ENCODE data around the gene NTN4. TPM values are rescaled to one million over a fixed set of nuclear protein-coding genes. Genes with fewer than 3 reads are reported as not detected.
"Not testable (repeated sequence)": the region's sequence is repeated elsewhere in the genome, so short reads cannot be mapped to it uniquely, and the experiment has no call there.

Gene NTN4
- total RNA-seq, 1 experiment from 2014 or later, result 68.4 TPM

- H3K4me3 Mint-ChIP-seq (ENCODE audit: low read depth, unreplicated experiment), result no peak overlapping the region
- BruUV-seq (replicated peaks), result no TSS peak
- H3K36me3 Mint-ChIP-seq (ENCODE audit: insufficient read depth, unreplicated experiment), result peaks cover 11% of the 10 kb centered on the region
- CTCF ChIA-PET, result no interaction called here
- no peaks in the 10 kb centered on the region for H3K9me3 Mint-ChIP-seq (ENCODE audit: low read depth, unreplicated experiment)
- H3K27ac Mint-ChIP-seq (ENCODE audit: unreplicated experiment), result no peak overlapping the region
- H3K27me3 Mint-ChIP-seq (ENCODE audit: unreplicated experiment), result no peaks in the 10 kb centered on the region
- peaks cover 31% of the 10 kb centered on the region for H3K4me1 Mint-ChIP-seq (ENCODE audit: low read depth, unreplicated experiment)
- no peak for DNase-seq
- intact Hi-C loops (cut with micrococcal nuclease; ENCODE audit: unreplicated experiment), result loop anchor here (5.0 kb wide), 1 partner anchor 96 kb away; no protein-coding TSS in a partner anchor
- no peak for TF ChIP-seq CTCF (IDR thresholded peaks at IDR 0.05; ENCODE audit: unreplicated experiment)
These were observed 168.8 kb downstream of the NTN4 start for GRCh38 chr12:95621725-95622124.

GRCh38 chr12:95620171-95620570 lies 170.4 kb downstream of the NTN4 start:
- CTCF ChIA-PET, result no interaction called here
- no TSS peak for BruUV-seq (replicated peaks)
- intact Hi-C loops (cut with micrococcal nuclease; ENCODE audit: unreplicated experiment), result loop anchor here (5.0 kb wide), 1 partner anchor 97 kb away; no protein-coding TSS in a partner anchor
- no peaks in the 10 kb centered on the region for H3K27me3 Mint-ChIP-seq (ENCODE audit: unreplicated experiment)
- no peaks in the 10 kb centered on the region for H3K9me3 Mint-ChIP-seq (ENCODE audit: low read depth, unreplicated experiment)
- no peak overlapping the region for H3K4me3 Mint-ChIP-seq (ENCODE audit: low read depth, unreplicated experiment)
- H3K36me3 Mint-ChIP-seq (ENCODE audit: insufficient read depth, unreplicated experiment), result peaks cover 11% of the 10 kb centered on the region
- H3K4me1 Mint-ChIP-seq (ENCODE audit: low read depth, unreplicated experiment), result peaks cover 34% of the 10 kb centered on the region
- DNase-seq, result no peak
- no peak for TF ChIP-seq CTCF (IDR thresholded peaks at IDR 0.05; ENCODE audit: unreplicated experiment)
- H3K27ac Mint-ChIP-seq (ENCODE audit: unreplicated experiment), result no peak overlapping the region

- H3K27ac Mint-ChIP-seq (ENCODE audit: unreplicated experiment); H3K9me3 Mint-ChIP-seq (ENCODE audit: low read depth, unreplicated experiment); BruUV-seq (replicated peaks); H3K27me3 Mint-ChIP-seq (ENCODE audit: unreplicated experiment); H3K36me3 Mint-ChIP-seq (ENCODE audit: insufficient read depth, unreplicated experiment); intact Hi-C loops (cut with micrococcal nuclease; ENCODE audit: unreplicated experiment); H3K4me3 Mint-ChIP-seq (ENCODE audit: low read depth, unreplicated experiment); DNase-seq: not testable (repeated sequence)
- peaks cover 16% of the 10 kb centered on the region for H3K4me1 Mint-ChIP-seq (ENCODE audit: low read depth, unreplicated experiment)
- CTCF ChIA-PET, result interaction anchor here (1.1 kb wide), 1 partner anchor 23 kb away, joined by 3 read pairs; no protein-coding TSS in a partner anchor
These were observed 174.1 kb downstream of the NTN4 start for GRCh38 chr12:95616470-95616869.

- H3K36me3 Mint-ChIP-seq (ENCODE audit: insufficient read depth, unreplicated experiment), result peaks cover 12% of the 10 kb centered on the region
- H3K4me3 Mint-ChIP-seq (ENCODE audit: low read depth, unreplicated experiment), result no peak overlapping the region
- peaks cover 24% of the 10 kb centered on the region for H3K4me1 Mint-ChIP-seq (ENCODE audit: low read depth, unreplicated experiment)
- CTCF ChIA-PET, result interaction anchor here (1.1 kb wide), 1 partner anchor 22 kb away, joined by 3 read pairs; no protein-coding TSS in a partner anchor
- no peaks in the 10 kb centered on the region for H3K27me3 Mint-ChIP-seq (ENCODE audit: unreplicated experiment)
- intact Hi-C loops (cut with micrococcal nuclease; ENCODE audit: unreplicated experiment), result no loop called here
- DNase-seq, result no peak
- no TSS peak for BruUV-seq (replicated peaks)
- no peak overlapping the region for H3K27ac Mint-ChIP-seq (ENCODE audit: unreplicated experiment)
- peaks cover 2% of the 10 kb centered on the region for H3K9me3 Mint-ChIP-seq (ENCODE audit: low read depth, unreplicated experiment)
- TF ChIP-seq CTCF (IDR thresholded peaks at IDR 0.05; ENCODE audit: unreplicated experiment), result no peak
These were observed 174.8 kb downstream of the NTN4 start for GRCh38 chr12:95615749-95616148.

- peaks cover 2% of the 10 kb centered on the region for H3K9me3 Mint-ChIP-seq (ENCODE audit: low read depth, unreplicated experiment)
- no peak for DNase-seq
- H3K27me3 Mint-ChIP-seq (ENCODE audit: unreplicated experiment), result no peaks in the 10 kb centered on the region
- H3K36me3 Mint-ChIP-seq (ENCODE audit: insufficient read depth, unreplicated experiment), result peaks cover 12% of the 10 kb centered on the region
- peaks cover 26% of the 10 kb centered on the region for H3K4me1 Mint-ChIP-seq (ENCODE audit: low read depth, unreplicated experiment)
- TF ChIP-seq CTCF (IDR thresholded peaks at IDR 0.05; ENCODE audit: unreplicated experiment), result no peak
- no peak overlapping the region for H3K27ac Mint-ChIP-seq (ENCODE audit: unreplicated experiment)
- BruUV-seq (replicated peaks), result no TSS peak
- intact Hi-C loops (cut with micrococcal nuclease; ENCODE audit: unreplicated experiment), result no loop called here
- no peak overlapping the region for H3K4me3 Mint-ChIP-seq (ENCODE audit: low read depth, unreplicated experiment)
- CTCF ChIA-PET, result interaction anchor here (0.6 kb wide), 1 partner anchor 82 kb away, joined by 12 read pairs; no protein-coding TSS in a partner anchor
These were observed 176.1 kb downstream of the NTN4 start for GRCh38 chr12:95614390-95614982.
